T1000 (cell line): ENCODE results near the gene LIPF.
"Not testable (repeated sequence)": the region's sequence is repeated elsewhere in the genome, so short reads cannot be mapped to it uniquely, and the experiment has no call there.

Experiments
- DNase-seq: peaks from one replicate; lab custom pipeline; 2025; ENCODE audit warnings: mixed read lengths; lab: John Stamatoyannopoulos, UW

Gene LIPF

DNA sequence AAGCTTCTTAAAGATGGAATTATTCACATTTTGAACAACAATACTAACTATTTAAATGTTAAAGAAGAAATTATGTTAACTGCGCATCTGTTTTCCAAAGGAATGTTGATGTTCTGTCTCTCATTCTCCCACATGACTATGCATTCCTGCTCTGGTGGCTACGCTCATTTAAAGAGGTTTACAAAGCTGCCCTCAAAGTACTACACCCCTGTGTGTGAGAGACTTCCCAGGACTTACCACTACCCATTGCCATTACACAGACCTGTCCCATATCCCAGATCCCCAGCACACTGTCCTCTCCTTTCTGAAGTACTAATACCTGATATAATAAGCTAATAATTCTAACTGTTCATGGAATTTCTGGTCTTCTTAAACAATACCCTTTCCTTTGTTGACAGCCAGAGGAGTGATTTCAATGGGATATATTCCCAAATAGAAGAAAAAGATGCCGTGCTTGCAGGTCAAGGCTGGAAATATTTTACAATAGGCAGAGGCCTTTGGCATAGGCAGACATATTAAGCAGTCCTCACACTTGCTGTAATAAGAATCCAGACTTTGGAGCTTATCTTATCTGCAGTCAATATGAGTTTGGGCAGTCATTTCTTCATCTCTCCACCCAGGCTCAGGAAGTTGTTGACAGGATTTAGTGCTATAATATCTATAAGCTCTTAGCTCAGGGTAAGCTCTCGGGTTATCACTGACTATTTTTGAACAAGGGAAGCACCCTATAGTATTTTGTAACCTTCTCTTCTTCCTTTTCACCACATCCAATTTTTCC is 12.2 kb downstream of the LIPF start:
- no peak for DNase-seq

DNA sequence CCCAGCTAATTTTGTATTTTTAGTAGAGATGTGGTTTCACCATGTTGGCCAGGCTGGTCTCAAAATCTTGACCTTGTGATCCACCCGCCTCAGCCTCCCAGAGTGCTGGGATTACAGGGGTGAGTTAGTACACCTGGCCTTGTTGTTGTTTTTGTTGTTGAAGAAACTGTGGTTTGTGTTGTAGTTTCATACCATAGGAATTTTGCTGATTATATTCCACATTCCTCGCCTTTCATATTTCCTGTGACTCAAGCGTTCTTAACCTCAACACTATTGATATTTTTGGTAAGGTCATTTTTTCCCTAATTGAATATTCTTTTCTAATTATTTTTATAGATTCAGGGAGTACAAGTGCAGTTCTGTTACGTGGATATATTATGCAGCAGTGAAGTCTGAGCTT is 16.7 kb downstream of the LIPF start:
- DNase-seq, result no peak

- no peak for DNase-seq
These were observed 18.2 kb downstream of the LIPF start for GRCh38 chr10:88682491-88682890.

DNA sequence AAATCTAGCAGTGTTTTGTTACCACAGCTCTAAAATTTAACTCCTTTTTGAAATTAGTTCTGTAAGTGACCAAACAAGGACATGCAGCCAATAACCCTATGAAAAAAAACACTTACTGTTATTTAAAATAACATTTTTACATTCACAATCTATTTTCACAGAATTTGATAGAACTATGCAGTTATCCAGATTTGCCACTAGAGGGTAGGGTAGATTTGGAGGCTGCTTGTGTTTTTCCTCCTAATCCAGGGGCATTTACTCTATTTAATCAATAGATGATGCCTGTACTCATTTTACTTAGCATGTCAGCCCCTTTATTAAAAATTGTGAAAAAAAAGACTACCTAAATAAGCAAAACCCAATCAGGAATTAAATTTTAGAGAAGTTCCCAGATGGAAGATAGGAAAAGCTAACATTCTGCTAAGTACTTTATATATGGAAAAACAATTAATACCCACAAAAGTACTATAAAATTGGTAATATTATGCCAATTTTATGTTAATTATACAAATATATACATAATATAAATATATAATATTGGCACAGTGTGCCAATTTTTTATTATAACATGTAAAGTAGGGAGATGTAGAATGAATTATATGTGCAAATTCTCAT is 23.7 kb downstream of the LIPF start:
- DNase-seq, result no peak

- DNase-seq, result no peak
These were observed 25.1 kb downstream of the LIPF start for GRCh38 chr10:88689366-88689765.

DNA sequence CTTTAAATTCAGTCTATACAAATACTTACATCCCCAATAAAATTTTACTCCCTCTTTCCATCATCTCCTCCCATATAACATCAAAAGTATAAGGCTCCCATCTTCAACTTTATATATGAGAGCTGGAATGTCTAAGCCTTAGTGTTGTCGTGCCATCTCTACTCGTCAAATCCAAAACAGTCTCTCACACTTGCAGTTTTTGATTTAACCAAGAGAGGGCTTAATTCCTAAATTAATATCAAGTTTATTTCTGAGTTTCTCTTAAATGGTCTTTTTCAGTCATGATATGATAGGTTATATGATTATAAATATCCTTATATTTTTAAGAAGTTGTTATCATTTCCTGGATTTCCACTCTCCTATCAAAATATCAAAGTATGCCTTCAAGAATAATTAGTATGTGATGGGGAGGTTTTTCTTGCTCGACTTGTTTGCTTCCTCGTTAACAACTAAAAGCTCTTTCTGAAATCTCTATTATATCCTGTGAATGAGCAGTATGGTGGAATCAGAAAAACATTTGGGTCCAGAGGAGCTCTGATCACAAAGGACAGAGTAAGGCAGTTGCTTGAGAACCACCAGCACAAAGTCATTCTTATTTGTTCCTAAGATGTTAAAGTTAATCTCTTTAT is 29.3 kb downstream of the LIPF start:
- DNase-seq, result no peak

- DNase-seq, result no peak
These were observed 38.8 kb downstream of the LIPF start for GRCh38 chr10:88702848-88703597.

- no peak for DNase-seq
These were observed 41.7 kb downstream of the LIPF start, which contains the start of gene LIPK for GRCh38 chr10:88705958-88706357. TSS of gene LIPK (plus strand) at chr10:88706249. CDS start at chr10:88724544, 18,295 bp downstream.

- DNase-seq, result no peak
These were observed 43.4 kb downstream of the LIPF start for GRCh38 chr10:88707429-88708155.

DNA sequence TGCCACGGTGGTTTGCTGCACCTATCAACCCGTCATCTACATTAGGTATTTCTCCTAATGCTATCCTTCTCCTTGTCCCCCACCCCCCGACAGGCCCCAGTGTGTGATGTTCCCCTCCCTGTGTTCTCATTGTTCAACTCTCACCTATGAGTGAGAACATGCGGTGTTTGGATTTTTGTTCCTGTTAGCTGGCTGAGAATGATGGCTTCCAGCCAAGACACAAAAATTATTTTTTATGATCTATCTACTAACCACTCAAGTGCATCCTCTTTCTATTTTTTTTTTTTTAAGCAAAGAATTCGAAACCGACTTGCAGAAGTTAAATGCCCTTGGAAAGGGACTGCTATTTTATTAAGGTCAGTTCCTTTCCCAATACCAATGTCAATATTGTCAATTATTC is 45.1 kb downstream of the LIPF start:
- DNase-seq, result not testable (repeated sequence)

- no peak for DNase-seq
These were observed 51.3 kb downstream of the LIPF start for GRCh38 chr10:88715517-88715916.

DNA sequence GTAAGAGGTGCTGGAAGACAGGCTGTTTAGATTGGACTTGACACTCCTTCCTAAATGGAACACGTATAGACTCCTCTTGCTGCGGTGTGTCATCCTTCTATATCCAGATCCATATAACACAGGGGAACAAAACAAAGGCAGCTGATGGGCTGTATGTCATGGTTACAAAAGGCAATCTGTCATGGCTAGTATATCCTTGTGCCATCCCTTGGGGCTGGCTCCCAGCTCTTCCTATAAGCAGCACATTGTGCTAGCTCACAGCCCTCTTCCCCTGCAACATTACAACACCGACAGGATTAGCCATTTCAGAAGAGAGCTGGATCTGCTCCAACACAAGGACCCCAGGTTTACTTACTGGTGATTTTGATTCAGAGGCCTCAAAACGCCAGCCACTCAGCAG is 57.1 kb downstream of the LIPF start:
- no peak for DNase-seq

- no peak for DNase-seq
These were observed 61.6 kb downstream of the LIPF start for GRCh38 chr10:88725798-88726197.

DNA sequence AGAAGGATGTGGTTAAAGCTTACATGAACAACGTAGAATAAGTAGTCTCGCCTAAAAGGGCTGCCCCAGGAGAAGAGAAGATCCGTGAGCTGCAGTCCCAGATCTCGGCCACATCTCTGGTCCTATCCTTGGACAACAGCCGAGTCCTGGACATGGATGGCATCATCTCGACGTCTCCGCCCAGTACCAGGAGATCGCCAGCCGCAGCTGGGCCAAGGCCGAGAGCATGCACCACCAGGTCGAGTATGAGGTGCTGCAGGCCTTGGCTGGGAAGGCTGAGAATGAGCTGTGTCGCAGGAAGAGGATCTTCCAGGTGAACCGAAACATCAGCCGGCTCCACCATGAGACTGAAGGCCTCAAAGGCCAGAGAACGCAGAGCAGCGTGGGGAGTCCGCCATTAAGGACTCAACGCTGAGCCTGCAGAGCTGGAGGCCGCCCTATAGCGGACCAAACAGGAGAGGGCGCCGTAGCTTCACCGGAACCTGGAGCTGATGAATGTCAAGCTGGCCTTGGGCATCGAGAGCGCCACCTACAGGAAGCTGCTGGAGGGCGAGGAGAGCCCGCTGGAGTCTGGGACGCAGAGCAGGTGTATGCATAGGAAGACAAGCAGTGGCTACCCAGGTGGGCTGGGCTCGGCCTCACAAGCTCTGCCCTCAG is 64.0 kb downstream of the LIPF start:
- DNase-seq, result no peak
